DND-41 (cell line): ENCODE data around the gene TSPAN17.

Experiments
- EZH2 ChIP-seq: IDR thresholded peaks from 3 replicates; pipeline ENCODE4 v1.6.1; 2012; ENCODE audit warnings: borderline replicate concordance, low read depth, mild to moderate bottlenecking, moderate library complexity, low read length, inconsistent platforms; ENCODE audit not compliant: severe bottlenecking
- TF ChIP-seq, protein P1 (sequence below): IDR thresholded peaks from 2 replicates; pipeline ENCODE4 v1.5.1; 2012; ENCODE audit warnings: borderline replicate concordance, low read length, moderate library complexity, mild to moderate bottlenecking; ENCODE audit not compliant: poor library complexity, severe bottlenecking; ENCODE audit errors: extremely low read depth

DNA sequence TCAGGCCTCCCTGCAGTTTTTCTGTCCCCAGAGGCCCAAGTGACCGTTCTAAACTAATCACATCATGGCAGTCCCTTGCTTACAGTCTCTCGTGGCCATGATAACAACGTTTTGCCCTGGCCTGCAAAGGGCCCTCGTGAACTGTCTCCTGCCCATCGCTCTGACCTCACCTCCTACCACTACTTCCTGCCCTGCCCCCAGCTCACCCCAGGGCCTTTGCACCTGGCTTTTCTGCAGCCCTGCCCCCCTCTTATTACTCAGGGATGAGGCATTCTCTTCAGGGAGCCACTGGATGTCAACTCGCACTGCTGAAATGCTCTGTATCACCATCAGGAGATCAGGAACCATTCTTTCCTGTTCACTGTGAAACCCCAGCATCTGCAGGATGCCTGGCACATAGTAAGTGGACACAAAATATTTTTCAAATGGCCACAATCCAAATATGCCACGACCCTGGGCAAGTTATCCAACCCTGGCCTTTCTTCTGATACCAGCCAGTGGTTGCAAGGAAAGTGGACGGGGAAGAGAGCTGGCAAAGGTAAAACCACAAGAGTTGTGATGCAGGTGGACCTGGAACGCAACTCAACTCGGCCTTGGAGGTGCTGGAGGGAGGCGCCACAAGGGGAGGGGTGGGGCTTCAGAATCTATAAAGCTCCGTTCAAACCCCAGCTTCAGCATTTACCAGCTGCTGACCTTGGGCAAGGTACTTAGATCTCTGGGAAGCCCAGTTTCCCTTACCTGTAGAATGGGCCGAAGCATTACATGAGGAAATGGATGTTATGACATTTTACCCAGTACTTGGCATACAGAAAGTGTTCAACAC is 18.7 kb upstream of the TSPAN17 start:
- TF ChIP-seq, protein P1, sequence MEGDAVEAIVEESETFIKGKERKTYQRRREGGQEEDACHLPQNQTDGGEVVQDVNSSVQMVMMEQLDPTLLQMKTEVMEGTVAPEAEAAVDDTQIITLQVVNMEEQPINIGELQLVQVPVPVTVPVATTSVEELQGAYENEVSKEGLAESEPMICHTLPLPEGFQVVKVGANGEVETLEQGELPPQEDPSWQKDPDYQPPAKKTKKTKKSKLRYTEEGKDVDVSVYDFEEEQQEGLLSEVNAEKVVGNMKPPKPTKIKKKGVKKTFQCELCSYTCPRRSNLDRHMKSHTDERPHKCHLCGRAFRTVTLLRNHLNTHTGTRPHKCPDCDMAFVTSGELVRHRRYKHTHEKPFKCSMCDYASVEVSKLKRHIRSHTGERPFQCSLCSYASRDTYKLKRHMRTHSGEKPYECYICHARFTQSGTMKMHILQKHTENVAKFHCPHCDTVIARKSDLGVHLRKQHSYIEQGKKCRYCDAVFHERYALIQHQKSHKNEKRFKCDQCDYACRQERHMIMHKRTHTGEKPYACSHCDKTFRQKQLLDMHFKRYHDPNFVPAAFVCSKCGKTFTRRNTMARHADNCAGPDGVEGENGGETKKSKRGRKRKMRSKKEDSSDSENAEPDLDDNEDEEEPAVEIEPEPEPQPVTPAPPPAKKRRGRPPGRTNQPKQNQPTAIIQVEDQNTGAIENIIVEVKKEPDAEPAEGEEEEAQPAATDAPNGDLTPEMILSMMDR = no peak
- no peak for TF ChIP-seq EZH2
